ENCODE results near the gene SH2B2.
"Not testable (repeated sequence)": the region's sequence is repeated elsewhere in the genome, so short reads cannot be mapped to it uniquely, and the experiment has no call there.

Gene SH2B2

DNA sequence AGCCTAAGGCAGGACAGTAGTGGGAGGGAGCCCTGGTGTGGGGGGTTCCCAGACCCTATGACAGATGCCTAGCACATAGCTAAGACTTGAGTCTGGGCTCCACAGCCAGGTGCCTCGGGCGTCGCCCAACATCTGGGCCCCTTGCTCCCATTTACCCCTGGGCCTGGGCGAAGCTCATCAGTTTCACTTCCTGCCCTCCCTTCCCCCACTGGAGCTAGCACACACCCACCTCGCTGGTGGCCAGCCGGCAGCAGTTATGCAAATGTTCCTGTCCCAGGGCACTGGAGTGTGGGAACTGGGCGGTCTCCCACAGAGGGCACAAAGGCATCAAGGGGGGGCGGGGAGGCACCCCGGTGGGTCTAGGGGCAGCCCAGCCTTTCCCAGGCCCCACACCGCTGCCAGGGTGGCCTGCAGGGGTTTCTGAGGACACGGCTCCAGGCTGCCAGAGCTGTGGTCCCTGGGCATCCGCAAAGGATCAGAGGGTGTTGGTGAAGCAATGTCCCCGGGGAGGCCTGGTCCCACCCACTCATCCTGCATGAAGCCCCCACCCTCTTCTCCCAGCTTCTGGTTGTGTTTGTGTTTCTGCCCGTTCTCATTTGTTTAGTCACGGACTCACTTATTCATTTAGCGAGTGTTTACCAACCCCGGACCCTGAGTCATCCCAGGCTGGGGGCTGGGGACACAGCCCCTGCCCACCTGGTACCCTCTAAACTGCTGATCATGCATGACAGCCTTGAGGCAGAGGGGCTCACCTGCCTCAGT is 20.4 kb downstream of the SH2B2 start:
- peak; percentile 9 for DNase-seq

DNA sequence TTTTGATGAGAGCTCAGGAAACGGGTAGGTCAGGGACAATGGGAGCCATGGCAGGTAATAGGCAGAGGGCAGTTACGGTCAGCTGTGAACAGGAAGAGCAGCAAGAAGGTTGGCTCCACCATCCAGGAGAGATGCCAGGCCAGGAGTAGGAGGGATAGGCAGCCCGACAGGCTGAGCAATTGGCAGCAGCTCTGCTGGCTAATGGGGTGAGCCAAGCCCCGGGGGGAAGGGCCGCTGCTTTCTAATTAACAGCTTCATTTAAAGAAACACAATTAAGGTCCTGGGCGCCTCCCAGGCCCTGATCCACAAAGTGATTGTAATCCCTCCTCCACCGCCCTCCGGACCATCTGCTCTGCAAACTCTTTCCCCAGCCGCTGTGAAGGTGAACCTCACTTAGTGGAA is 23.7 kb downstream of the SH2B2 start:
- no peak for DNase-seq

DNA sequence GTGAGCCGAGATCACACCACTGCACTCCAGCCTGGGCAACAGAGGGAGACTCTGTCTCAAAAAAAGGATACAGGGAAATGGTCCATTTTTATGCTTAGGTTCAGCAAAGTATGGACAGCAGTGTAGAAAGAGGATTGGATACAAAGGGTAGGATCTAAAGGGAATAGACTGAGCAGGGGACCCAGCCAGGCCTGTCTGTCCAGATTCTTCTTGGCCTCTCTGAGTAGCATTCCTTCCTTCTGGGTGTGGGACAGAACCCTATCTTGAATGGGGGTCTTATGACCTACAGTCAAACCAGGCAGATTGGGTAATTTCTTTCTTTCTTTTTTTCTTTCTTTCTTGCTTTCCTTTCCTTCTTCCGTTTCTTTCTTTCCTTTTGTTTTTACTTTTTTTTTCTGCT is 25.6 kb downstream of the SH2B2 start:
- DNase-seq: no peak

DNA sequence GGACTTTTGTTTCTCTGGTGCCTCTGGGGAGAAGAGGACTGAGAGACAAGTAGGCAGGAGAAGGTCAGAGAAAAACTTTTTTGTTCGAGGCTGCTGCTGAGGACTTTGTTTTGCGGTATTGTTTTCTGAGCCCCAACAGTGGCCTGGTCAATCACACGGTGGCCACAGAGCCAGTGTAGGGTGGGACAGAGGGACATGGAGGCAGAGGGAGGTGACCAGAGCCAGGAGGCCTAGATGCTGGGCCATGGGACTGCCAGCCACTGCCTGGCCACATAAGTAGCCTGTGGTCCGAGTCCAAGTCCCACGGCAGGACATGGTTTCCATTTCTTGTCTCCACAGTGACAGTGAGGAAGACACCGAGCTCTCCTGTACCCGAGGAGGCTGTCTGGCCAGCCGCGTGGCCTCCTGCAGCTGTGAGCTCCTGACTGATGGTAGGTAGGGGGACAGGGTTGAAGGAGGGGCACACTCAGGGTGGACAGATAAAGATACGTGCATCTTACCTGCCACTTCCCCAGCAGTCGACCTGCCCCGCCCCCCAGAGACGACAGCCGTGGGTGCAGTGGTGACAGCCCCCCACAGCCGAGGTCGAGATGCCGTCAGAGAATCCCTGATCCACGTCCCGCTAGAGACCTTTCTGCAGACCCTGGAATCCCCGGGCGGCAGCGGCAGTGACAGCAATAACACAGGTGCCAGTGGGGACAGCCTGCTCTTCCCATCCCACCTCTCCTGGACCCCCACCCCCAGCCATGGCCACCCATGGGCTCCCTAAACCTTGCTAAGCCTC is 27.5 kb downstream of the SH2B2 start:
- no peak for DNase-seq

DNA sequence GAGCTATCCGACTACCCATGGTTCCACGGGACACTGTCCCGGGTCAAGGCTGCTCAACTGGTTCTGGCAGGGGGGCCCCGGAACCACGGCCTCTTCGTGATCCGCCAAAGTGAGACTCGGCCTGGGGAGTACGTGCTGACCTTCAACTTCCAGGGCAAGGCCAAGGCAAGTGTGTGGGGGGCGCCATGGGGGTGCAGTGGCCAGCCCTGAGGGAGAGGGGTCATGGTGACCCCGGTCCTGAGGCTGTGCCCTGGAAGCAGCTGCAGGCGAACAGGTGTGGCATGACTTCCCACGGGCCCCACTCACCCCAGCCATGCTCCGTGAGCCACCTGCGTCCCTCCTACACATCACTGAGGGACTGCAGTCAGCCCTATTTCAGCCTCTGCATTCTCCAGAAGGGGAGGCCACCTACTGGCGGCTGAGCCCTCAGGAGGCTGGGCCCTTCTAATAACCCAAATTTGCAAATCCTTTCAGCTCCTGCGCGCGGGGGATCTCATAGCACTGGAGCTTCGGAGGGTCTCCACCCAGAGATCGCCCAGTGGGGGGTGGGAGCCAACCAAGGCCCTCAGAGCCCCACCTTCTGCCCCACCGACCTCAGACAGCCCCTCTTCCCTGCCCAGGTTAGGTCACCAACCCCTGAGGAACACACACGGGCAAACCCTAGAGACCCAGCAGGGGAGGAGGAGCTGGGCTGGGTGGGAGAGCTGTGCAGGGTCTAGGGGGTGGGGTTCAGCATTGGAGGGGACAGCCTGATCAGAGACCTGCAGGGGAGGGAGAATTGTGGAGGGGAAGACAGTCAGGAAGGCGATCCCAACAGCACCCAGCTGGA is 30.8 kb downstream of the SH2B2 start:
- DNase-seq: no peak

DNA sequence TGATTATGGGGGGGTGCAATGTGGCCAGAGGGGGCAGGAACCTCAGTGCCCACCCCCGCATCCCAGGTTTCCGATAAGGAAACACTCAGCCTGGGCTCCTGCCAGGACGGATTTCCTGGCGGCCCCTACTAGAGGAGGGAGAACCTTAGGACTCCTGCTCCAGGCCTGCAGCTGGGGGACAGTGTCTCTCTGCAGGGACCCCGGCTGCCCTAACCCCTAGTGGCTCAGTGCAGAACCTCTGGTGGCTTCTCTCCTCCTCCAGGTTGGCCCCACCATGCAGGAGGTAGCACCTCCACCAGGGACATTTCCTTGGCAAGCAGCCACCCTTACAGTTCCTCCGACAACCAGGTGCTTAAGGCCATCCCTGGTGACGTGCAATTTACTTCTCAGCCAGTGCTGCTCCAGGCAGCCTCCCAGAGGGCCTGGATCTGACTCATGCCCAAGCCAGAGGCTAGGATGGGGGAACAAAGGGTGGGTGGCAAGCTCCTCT is 31.9 kb downstream of the SH2B2 start:
- no peak for DNase-seq

DNA sequence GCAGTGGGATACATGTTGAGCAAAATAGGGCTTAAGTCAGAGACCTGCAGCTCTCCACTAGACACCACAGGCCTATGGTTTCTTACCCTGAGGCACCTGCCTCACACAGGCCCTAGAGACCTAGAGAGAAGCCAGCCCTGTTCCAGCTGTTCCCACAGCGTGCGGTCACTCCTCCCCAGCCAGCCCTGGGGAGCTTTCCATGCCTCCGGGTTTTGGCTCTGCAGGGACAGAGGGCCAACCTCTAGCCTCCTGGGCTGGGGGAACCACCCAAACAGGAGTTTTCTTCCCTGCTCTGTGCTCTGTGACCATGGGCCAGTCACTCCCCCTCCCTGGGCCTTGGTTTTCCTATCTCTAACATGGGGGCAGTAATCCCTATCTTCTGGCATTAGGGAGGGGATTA is 33.0 kb downstream of the SH2B2 start:
- DNase-seq: no peak

DNA sequence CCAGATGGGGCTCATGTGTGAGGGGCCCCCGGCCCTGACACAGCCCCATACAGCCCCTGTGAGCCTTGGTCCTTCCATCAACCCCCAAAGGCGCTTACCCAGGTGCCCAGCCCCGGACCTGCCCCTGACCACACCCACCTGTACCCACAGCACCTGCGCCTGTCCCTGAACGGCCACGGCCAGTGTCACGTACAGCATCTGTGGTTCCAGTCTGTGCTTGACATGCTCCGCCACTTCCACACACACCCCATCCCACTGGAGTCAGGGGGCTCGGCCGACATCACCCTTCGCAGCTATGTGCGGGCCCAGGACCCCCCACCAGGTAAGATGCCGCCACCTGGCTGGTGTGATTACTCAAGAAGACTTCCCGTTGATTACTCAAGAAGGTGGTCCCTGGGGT is 33.5 kb downstream of the SH2B2 start:
- no peak for DNase-seq

DNA sequence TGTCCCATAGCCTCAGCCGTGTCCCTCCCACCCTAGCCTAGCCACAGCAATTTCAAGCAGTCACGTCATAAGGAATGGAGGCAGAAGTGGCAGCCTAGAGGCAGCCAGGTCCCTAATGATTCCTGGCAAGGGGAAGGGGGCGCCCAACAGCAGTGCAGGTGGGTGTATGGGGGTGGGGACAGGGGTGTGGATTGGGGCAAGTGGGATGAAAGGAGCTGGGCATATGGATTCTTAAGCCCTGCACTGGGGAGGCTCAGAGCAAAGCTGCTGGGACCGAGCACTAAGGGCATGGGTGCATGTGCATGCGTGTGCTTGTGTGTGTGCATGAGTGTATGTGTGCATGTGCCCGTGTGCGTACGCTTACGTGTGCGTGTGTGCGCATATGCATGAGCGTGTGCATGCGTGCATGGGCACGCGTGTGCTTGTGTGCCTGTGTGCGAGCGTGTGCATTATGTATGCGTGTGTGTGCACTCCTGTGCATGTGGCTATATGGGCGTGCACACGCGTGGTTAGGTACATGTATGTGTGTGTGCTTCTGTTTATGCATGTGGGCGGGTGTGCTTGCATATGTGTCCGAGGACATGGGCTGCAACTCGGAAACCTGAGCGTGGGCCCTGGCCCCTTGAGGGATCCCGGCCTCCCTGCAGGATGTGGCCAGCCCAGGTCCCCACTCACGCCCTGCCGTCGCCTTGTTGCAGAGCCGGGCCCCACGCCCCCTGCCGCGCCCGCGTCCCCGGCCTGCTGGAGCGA is 34.1 kb downstream of the SH2B2 start:
- no peak for DNase-seq

DNA sequence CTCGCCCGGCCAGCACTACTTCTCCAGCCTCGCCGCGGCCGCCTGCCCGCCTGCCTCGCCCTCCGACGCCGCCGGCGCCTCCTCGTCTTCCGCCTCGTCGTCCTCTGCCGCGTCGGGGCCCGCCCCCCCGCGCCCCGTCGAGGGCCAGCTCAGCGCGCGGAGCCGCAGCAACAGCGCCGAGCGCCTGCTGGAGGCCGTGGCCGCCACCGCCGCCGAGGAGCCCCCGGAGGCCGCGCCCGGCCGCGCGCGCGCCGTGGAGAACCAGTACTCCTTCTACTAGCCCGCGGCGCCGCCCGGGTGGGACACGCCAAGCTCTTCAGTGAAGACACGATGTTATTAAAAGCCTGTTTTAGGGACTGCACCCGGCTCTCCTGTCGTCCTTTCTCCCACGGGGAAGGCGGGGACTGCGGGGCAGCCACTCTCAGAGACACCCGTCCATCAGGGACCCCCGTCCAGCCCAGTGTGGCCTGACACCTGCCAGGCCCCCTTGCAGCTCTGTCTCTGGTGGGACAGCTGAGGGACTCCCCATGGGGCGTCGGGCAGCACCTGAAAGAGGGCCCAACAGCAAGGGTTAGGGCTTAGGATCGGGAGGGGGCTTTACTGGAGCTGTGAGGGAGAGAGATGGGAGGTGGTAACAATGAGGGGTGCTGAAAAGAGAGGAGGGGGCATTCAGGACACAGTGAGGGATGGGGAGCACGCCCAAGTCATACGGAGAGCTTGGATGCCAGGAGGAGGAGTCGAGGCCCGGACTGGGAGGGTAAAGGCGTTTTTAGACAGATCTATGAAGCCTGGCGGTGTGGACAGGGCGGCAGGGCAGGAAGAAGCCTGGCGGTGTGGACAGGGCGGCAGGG is 34.9 kb downstream of the SH2B2 start:
- DNase-seq: no peak

DNA sequence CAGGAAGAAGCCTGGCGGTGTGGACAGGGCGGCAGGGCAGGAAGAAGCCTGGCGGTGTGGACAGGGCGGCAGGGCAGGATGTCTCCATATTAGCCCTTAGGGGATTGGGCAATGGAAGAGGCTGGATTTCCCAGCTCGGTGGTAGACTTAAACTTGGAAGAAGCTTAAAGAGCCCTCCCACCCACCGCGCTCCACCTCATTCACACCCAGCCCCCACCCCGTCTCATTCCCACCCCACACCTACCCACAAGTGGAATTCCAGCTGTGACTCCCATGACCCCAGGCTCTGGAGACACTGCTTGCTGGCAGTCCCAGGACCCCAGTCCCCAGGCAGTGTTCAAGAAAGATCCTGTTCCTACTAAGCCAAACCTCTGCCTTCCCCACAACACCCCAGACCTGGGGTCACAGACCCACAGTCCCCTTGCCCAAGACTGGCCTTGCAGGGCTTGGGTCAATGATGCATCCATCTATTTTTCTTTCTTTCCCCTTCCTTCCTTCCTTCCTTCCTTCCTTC is 35.6 kb downstream of the SH2B2 start:
- no peak for DNase-seq

DNA sequence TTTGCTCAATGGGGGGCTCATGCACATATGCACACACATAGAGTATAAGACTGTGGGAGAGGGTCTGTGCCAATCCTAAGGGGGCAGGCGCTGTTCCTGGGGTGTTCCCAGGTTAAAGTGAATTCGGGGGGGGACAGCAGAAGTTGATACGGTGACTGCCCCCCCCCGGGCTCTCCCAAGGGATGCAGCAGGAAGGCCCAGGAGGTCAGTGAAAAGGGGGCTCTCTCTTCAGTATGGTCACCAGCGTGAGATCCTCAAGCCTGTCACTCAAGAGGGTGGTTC is 37.2 kb downstream of the SH2B2 start:
- no peak for DNase-seq

DNA sequence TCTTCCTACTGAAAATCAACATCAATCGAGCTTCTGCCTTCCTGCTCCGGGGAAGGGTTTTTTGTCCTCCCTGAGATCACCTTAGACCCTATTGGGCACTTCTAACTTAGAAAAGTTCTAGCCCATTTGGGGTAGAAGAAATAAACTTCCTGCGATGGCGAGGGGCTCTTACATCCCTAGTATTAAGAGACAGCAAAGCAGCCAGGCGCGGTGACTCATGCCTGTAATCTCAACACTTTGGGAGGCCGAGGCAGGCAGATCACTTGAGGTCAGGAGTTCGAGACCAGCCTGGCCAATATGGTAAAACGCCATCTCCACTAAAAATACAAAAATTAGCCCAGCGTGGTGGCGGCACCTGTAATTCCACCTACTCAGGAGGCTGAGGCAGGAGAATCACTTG is 38.4 kb downstream of the SH2B2 start:
- DNase-seq: not testable (repeated sequence)

DNA sequence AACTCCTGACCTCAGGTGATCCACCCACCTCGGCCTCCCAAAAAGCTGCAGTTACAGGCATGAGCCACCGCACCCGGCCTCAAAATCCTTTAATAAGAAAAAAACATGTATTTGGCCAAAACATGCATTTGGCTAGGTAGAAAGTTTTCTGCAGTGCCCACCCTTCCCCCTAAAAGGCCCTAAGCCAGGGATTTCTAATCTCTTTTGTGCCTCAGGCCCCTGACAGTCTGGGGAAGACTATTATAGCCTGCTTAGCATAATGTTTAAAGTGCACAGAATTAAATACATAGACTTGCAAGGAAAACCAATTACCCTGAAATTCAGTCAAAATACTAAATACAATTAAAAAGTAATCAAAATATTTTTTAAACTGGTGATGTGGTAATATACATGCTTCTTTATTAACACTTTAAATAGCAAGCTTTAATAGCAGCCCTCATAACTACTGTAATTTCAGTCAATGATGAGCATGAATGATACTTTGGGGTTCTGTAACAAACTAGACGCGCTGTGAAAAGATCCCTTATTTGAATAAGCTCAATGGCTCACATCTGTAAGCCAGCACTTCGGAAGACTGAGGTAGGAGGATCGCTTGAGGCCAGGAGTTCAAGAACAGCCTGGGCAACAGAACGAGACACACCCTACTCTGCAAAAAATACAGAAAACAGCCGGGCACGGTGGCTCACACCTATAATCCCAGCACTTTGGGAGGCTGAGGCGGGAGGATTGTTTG is 39.7 kb downstream of the SH2B2 start:
- DNase-seq: no peak

DNA sequence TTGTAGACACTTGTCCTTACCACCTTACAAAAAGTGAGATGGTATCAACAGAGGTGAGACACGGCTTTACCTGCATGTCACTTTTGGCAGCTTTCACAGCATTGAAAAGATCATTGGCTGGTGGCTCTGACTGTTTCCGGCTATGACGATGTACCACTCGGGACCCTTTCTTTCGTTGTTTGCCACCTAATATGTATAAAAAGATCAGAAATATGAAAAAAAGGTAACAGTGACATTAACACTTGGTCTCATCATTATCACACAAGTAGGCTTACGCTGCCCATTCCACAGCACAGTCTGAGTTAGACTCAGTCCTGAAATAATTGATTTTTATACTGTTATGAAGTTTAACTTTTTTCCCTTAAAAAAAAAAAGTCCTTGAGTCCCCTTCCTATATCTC is 40.5 kb downstream of the SH2B2 start:
- DNase-seq: not testable (repeated sequence)

DNA sequence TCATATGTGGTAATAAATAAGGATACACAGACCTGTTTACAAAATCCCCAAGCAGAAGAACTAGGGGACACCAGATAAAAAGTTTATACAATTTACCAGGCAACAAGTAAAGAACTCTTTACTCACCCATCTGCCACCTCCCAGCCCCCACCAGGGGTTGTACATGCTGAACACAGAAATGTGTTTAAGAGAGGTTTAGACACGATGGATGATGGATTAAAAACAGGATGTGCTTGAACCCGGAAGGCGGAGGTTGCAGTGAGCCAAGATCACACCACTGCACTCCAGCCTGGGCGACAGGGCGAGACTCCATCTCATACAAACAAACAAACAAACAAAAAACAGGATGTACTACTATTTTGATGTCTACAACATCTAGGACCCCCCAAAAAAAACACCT is 42.2 kb downstream of the SH2B2 start:
- DNase-seq: not testable (repeated sequence)

DNA sequence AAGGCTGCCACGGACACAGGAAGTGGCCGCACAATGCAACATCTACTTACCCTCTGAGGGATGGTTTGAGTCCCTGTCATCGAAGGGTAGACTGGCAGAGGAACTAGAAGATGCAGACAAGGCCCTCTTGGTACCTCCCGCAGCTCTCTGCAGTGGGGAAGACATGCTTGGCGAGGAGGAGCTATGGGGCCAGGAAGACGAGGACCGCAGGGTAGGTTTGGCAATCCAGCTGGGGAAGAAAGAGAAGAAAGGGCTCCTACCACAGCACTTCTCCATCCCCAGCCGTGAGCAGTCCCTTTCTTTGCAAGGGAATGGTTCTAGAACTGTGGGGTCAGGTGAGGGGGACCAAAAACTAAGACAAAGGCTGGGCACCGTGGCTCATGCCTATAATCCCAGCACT is 42.7 kb downstream of the SH2B2 start:
- not testable (repeated sequence) for DNase-seq

DNA sequence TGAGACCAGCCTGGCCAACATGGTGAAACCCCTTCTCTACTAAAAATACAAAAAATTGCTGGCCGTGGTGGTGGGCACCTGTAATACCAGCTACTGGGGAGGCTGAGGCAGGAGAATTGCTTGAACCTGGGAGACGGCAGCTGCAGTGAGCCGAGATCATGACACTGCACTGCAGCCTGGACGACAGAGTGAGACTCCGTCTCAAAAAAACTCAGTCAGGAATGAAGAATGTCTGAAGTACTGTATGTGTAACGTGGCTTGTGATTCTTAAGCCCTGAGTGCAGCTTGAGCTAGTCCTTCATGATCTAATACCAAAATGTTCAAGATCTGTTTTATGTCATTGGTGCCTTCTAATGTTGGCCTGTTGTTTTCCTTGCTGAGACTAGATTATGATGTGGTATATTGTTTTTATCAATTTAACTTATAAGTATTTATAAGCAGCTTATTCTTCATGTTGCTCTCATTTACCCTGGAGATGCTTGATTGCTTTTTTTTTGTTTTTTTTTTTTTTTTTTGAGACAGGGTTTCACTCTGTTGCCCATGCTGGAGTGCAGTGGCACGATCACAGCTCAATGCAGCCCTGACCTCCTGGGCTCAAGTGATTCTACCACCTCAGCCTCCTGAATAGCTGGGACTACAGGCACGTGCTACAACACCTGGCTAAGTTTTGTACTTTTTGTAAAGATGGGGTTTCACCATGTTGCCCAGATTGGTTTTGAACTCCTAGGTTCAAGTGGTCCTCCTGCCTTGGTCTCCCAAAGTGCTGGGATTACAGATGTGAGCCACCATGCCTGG is 44.2 kb downstream of the SH2B2 start:
- not testable (repeated sequence) for DNase-seq

DNA sequence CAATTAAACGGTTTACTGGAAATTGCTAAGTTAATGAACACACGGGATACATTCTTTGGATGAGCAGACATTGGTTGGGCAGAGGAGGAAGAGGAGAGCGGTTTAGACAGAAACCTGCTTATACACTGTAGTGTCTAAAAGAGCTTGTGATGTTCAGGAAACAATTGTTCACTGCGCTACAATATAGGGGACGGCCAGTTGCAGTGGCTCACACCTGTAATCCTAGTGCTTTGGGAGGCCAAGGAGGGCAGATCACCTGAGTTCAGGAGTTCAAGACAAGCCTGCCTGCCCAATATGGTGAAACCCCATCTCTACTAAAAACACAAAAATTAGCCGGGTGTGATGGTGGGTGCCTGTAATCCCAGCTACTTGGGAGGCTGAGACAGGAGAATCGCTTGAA is 48.9 kb downstream of the SH2B2 start:
- DNase-seq: not testable (repeated sequence)

DNA sequence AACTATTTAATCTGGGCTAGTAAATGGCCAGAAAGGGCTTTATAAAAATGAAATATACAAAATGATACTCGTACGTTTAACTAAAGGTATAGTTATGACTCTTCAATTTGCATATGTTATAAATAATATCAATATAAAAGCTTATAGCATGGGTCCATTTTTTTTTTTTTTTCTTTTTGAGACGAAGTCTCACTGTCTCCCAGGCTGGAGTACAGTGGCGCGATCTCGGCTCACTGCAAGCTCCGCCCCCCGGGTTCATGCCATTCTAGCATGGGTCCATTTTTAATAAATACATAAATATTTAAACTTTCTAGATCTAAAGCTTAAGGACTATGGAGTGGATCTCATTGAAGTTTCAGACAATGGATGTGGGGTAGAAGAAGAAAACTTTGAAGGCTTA is 50.3 kb downstream of the SH2B2 start:
- not testable (repeated sequence) for DNase-seq

All from hematopoietic multipotent progenitor cell treated with erythropoietin and hydrocortisone succinate and interleukin-3 and kit ligand, for 8 days (in vitro differentiated cells).